Superior temporal gyrus (tissue), 1 donor: ENCODE measurements around the gene ELFN1.
A peak's percentile ranks its signal among the peaks of the same experiment; 100 is the strongest.

ENCODE experiments used
- DNase-seq: peaks from one replicate; pipeline ENCODE4 v3.0.0-alpha.2; 2016; ENCODE audit errors: extremely low spot score

The ELFN1 gene

DNA sequence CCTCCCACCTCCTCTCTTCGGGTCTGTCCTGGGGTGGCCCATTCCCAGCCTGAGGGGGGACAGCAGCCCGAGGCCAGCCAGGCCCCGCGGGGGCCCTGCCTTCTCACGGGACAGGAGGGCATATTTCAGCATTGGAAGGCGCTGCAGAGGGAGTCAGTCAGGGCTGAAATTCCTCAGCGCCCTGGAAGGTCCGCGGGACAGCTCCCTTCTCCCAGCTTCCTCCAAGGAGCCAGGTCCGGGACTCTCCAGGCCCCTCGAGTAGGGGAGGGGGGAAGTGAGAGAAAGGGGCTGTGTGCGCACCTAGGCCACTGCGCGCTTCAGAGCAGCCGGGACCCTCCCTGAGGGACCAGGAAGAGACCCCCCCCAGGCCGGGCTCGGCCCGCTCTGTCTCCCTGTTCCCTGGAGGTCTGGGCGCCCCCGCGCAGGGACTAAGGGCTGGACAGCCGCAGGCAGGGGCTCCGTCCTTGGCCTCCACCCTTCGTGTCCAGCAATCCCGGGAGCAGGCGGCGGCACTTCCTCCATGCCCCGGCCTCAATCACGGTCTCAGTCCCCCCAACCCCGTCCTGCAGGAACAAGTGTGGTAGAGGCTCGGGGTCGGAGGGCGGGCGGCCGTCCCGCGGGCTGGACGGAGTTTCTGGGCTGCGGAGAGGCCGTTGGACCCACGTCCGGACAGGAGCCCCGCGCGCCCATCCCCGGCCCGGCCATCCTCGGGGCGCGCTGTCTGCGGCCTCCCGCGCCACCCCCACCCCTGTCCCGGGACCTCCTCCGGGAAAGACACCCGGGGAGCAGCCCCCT is 6.0 kb upstream of the ELFN1 start:
- DNase-seq, result no peak

DNA sequence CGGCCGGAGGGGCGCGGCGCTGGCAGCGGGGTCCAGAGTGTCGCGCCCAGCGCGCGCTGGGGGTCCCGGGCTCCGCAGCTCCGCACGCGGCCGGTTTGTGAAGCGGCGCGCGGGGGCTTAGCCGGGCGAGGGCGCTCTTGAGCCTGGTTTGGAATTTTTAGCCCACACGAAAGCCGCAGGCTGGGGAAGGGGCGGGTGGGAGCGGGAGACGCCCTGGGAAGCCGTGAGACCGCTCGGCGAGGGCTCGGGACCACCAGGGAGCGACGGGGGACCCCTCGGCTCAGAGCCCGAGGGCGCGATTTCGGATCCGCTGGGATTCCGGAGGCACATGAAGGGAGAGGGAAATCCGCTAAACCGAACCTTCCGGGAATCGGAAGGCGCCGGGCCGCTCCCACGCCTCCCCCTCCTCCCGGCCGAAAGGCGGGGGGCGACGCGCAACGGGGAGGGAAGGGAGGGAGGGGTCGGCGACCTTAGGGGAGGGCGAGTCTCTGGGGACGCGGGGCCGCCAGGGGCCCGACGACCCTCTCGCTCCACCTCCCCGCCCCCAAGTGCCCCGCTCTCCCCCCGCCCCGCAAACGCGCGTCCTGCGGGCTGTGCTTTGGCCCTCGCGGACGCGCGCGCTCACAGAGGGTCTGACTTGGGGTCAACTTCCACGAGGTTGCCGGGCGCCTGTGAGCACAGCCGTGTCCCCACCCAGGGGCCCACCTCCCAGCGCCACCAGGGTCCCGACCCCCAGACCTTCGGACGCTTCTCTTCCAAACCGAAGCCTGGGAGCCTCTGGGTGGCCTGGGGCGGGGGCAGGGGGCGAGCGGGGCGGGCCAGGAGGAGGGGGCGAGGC is 5.1 kb upstream of the ELFN1 start:
- DNase-seq, result peak; percentile 58

GRCh38 chr7:1665549-1666316 is 4.3 kb upstream of the ELFN1 start:
- DNase-seq, result no peak

- DNase-seq, result no peak
These were observed 3.7 kb upstream of the ELFN1 start for GRCh38 chr7:1666317-1666822.

GRCh38 chr7:1666823-1667565 is 3.1 kb upstream of the ELFN1 start:
- no peak for DNase-seq

DNA sequence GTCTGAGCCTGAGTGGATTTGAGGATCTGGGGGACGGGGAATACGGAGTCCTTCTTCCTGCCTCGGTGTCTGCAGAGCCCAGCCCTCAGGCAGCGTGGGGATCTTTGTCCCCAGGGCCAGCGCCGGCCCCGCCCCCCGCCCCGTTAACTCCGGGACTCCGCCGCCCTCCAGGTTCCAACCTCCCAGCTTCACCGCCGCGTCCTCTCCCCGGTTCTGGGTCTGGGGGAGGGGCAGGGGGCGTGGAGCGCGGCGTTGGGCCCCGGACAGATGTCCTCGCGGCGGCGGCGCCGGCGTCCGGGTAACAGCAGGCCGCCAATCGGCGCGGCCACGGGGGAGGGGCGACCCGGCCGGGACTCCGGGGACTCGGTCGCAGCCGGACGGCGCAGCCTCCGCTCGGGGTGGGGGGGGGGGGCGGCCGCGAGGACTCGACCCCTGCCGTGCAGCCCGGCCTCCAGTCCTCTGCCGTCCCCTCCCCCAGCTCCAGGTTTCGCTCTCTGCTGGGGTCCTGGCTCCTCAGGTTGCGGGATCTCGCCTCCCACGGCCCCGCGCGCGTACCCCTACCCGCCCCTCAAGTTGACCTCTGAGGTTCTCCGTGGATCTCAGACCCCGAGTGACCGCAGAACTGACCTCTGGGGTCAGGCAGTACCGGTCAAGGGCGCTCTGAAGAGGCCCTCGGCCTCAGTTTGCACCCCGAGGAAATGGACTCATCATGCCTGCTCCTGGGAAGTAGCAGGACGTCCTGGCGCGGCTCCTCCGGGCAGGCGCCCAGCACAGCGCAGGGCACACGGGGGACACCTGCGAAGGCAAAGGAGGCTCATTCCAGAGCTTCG is 2.3 kb upstream of the ELFN1 start:
- no peak for DNase-seq

- DNase-seq, result no peak
These were observed 1.5 kb upstream of the ELFN1 start for GRCh38 chr7:1668396-1669063.

GRCh38 chr7:1669064-1669951 is 769 bp upstream of the ELFN1 start:
- no peak for DNase-seq

DNA sequence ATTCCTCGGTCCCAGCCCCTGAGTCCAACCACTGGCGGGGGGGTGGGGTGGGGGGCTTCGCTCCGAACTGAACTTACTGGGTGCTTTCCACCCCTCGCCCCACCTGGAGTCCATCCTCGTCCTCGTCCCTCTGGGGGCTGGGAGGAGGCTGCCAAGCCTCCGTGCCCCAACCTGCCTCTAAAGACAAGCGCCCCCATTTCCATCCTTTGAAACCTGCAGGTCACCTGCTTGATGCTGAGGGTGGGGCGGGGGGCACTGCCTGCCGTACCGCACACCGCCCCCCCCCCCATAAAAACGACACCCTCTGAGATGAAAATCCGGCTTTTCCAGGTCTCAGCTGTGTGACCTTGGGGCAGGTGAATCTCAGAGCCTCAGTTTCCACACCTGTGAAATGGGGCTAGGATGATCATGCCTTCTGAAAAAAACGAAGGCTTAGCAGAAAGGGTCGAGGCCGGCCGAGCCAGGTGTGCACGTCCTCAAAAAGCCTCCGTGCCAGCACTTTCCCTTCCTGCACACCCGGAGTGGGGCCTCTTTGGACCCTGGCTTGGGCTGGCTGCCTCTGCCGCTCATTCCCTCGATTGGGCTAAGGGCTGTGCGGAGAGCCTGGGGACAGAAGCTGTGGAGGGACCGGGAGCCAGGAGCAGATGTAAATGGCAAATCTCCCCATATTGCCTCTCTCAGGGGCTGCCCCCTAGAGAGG is 967 bp downstream of the ELFN1 start:
- no peak for DNase-seq

DNA sequence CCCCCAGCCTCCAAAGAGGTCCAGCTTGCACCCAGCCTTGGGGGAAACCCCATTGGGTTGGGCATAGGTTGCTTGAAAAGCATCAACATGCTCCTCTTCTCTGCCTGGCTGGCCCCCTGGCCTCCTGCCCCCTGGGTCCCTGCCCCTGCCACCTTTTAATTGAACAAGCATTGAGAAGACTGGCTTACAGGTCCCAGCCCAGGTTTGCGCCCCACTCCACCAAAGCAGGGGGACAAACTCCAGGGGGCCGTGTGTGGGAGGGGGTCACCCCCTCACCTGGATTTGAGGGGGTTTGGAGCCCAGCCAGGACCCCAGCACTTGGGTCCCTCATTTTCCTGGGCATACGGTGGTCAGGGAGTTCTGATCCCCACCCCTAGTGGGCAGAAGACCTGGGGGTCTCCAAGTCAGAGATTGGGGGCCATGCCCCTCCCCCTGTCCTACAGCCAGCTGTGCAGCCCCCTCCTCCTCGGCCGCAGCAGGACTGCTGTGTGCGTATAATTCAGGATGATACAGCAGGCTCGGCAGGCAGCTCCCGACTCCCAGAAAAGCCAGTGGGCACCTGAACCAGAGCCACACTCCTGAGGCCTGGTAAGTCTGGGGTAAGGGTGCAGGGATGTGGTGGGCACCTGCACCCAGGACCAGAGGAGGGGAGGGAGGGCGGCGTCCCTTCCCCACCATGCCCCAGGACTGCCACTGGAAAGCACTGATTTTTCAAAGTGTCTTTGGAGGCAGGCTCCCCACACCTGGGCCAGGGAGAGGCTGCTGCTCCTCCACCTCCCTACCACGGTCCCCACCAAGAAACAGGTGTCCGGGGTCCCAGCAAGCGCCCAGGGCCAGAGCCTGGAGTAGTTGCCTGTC is 1.7 kb downstream of the ELFN1 start:
- DNase-seq, result no peak

GRCh38 chr7:1672851-1673486 is 2.9 kb downstream of the ELFN1 start:
- no peak for DNase-seq

DNA sequence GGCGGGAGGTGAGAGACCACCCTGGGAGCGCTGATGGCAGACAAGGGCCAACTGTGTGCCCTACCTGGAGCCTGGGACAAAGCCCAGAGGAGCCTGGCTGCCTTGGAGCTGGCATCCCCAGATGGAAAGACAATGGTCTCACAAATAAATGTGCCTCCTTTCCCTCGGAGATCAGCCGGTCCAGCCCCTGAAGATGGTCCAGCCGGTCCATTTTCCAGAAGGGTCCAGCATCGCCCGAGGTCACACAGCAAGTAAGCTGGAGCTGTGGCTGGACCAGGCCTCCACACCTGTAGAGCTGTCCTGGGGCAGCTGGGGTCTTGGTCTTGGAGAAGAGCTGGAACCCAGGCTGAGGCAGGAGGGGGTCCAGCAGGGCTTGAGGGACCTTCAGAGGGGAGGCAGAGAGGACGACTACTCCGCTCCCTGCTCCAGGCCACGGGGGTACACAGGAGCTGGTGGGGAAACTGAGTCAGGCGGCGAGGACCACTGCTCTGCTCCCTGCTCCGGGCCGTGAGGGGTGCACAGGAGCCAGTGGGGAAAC is 3.6 kb downstream of the ELFN1 start:
- DNase-seq, result no peak

- no peak for DNase-seq
These were observed 4.3 kb downstream of the ELFN1 start for GRCh38 chr7:1674161-1675035.

GRCh38 chr7:1675036-1675671 is 5.1 kb downstream of the ELFN1 start:
- no peak for DNase-seq
